Measurements from ENCODE around the gene TUBA1A.
A peak's percentile ranks its signal among the peaks of the same experiment; 100 is the strongest.
"Not testable (repeated sequence)": the region's sequence is repeated elsewhere in the genome, so short reads cannot be mapped to it uniquely, and the experiment has no call there.

Gene TUBA1A

DNA sequence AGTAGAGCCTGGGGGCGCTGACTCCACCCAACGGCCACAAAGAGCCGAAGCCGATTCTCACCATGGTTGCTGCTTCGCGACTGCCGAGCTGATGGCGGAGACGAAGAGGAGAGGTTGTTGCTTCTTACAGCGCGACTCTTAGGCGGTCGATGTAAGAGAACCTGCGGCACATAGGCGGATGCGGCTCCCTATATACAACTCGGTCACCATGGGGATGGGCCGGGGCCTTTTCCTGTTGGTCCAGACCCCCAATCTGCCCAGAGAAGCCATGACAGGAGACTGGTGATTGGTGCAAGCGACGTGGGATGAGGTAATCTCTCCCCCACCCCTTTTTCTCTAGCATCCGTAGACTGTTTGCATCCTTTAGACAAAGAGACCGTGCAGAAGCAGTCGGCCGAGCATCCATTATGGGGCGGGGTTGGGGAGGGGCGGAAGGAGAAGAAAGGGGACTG, at the start of gene TUBA1A:
TSS of gene TUBA1A (minus strand) at position 165 of the 452 bp plus-strand sequence. CDS start at position 64, 101 bp downstream.
- peak; percentile 99 for DNase-seq (ENCODE audit: low spot score)

DNA sequence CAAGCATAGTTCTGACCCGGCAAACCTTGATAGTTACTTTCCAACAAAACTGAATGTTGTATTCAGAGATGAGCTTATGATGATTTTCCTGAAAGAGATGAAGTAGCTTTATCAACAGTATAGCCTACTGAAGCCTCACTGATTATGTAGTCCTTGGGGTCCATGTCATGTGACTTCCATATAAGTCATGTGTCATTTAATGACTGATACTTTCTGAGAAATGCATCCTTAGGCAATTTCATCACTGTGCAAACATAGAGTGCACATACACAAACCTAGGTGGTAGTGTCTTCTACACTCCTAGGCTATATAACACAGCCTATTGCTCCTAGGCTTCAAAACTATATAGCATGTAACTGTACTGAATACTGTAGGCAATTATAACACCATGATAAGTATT, 47.5 kb upstream of the TUBA1A start:
- no peak for DNase-seq (ENCODE audit: low spot score)

DNA sequence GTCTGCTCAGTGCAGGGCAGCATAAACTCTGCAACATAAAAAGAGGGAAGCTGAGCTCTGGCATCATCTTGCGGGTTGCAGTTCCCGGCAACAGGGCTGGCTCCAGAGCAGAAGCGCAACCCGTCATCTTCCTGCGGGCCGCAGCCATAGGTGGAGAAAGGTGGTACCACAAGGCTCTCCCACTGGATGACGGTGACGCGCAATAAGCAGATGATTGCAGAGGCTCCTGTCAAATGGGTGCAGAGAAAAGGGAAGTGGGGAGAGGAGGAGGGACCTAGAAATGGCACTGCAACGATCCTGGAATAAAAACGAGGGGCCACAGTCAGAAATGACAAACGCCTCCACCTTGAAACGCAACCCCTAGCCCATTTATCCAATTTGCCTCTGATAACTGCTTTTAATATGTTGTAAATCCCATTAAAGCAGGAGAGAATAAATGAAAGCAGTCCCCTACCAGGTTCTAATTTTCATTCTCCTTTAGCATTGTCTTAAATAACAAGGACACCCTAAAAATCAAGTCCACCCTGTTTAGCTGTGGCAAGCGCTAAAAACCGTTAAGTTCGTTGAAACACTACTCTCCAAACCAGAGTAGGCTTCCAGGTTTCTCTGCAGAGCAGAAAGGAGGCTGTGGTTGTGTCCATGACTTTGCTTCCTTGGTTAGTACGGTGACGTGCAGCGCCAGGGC, 45.1 kb upstream of the TUBA1A start:
- DNase-seq (ENCODE audit: low spot score) = no peak

DNA sequence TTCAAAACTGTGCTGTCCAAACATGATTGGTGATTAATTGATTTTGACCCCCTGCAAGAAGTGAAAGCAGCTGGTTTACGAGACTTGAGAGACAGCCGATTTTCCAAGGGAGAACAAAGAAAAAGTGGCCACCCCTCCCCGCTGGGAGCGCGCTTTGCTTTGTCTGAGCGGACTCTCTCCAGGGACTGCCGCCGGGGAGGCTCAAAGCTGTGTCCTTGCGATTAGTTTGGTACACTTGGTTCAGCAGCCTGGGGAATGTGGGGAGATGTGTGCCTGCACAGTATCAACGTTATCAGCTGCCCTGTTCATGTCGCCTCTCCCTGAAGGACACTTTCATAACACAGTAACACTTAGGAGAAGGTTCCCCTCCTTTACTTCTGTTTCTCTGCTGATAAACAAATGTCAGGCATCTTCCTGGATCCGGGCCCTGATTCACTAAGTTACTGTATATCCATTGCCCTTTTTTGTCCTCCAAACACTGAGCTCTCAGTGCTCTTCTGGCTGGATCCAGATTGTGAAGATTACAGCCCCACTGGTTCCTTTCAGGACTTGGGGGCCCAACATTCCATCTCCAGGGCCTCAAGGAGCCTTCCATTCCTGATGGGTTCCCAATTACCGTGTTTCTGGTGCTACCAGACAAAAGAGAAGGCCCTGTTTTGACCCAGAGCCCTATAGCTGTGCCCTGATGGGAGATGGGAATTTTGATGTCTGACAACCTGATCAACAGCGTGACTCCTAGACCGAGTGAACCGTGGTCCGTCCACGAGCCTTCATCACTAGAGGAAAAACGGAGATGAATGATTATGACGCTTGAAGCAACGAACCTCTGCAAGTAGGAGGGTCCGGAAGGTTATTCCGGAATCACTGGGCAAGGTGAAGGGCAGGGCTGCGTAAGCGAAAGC, 44.3 kb upstream of the TUBA1A start:
- DNase-seq (ENCODE audit: low spot score) = peak; percentile 14

DNA sequence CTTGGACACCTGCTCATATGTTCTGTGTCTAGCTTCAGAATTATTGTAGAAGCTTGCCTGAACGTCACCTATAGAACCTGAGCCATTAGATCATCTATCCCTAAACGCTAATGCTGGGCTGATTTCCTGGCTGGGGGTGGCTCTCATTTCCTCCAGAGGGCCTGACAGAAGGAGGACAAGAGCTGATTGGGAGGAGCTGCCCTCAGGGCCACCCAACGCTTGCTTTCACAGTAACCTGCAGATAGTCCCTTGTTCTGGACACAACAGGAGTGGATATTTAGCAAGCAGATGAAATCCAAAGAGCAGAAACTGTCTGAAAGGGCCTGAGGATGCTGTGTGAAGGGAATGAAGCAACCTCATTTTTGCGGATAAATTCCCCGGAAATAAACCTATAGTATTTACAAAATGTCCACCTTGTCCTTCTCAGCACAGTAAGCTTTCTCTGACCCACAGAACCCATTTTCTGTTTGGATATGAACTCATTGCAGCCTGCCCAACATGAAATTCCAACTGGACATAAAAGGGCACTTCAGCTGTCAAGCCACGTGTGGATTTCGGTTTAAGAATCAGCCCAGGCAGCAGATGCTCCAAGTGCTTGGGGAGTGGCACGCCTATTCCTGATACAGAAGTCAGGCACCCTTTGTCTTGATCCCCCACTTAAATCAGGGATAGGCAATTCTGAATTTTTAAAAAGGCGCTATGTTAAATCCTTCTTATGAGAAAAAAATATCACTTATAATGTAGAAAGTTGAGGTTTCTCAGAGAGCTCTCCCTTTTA, 43.2 kb upstream of the TUBA1A start:
- no peak for DNase-seq (ENCODE audit: low spot score)

GRCh38 chr12:49230805-49231194, 41.9 kb upstream of the TUBA1A start:
- DNase-seq (ENCODE audit: low spot score) = no peak

GRCh38 chr12:49230176-49230804, 41.4 kb upstream of the TUBA1A start:
- DNase-seq (ENCODE audit: low spot score) = no peak

- DNase-seq (ENCODE audit: low spot score) = no peak
Measured at GRCh38 chr12:49228653-49229052, 39.8 kb upstream of the TUBA1A start.

- DNase-seq (ENCODE audit: low spot score) = no peak
Measured at GRCh38 chr12:49227713-49228112, 38.8 kb upstream of the TUBA1A start.

GRCh38 chr12:49225576-49226166, 36.8 kb upstream of the TUBA1A start:
- peak; percentile 45 for DNase-seq (ENCODE audit: low spot score)

GRCh38 chr12:49223590-49224369, 34.9 kb upstream of the TUBA1A start:
- no peak for DNase-seq (ENCODE audit: low spot score)

DNA sequence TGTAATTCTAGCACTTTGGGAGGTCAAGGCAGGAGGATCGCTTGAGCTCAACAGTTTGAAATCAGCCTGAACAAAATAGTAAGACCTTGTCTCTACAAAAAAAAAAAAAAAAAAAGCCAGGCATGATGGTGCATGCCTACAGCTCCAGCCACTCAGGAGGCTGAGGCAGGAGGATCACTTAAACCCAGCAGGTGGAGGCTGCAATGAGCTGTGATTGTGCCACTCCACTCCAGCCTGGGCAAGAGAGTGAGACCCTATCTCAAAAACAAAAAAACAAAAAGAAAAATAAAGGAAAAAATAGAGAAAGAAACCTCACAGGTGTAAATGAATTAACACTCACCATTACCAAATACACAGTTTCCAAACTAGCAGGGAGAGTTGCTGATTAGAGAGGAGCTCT, 34.2 kb upstream of the TUBA1A start:
- no peak for DNase-seq (ENCODE audit: low spot score)

GRCh38 chr12:49220972-49221371, 32.1 kb upstream of the TUBA1A start:
- no peak for DNase-seq (ENCODE audit: low spot score)

DNA sequence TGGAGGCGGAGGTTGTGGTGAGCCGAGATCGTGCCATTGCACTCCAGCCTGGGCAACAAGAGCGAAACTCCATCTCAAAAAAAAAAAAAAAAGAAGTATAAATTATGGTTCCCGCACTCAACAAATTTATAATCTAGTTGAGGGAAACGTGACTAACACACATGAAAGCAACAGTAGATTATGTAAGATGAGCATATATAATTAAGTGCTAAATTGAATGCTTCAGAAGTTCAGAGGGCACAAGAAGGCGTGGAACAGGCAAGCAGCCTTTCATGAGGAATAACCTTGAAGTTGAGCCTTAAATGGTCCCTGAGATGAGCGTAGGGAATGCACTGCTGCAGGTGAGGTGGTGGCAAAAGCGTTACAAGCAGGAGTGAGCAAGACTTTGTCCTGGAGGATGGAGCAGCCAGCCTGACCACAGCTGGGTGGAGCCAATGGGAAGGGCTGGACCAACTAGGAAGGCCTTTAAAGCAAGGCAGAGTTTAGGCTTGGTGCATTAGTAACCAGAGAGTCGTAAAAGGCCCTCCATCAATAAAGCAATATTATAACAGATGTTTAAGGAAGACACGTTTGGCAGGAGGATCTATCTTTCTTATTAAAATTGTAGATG, 30.6 kb upstream of the TUBA1A start:
- DNase-seq (ENCODE audit: low spot score) = no peak

DNA sequence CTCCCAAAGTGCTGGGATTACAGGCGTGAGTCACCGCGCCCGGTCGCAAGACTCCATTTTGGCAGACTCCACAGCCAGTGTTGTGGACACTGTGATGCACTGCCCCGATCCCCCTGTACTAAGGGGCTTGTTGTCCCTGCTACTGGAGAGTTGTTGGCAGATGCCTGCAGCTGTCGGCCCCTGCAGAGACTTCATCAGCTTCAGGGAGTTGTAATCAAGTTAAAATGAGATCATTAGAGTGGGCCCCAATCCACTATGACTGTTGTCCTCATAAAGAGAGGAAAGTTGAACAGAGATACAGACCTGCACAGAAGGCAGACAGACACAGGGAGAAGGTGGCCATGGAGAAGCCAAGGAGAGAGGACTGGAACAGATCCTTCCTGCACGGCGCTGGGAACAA, 23.7 kb upstream of the TUBA1A start:
- DNase-seq (ENCODE audit: low spot score) = no peak

- DNase-seq (ENCODE audit: low spot score) = not testable (repeated sequence)
Measured at GRCh38 chr12:49210703-49211102, 21.8 kb upstream of the TUBA1A start.

GRCh38 chr12:49208676-49209075, 19.8 kb upstream of the TUBA1A start:
- DNase-seq (ENCODE audit: low spot score) = no peak

DNA sequence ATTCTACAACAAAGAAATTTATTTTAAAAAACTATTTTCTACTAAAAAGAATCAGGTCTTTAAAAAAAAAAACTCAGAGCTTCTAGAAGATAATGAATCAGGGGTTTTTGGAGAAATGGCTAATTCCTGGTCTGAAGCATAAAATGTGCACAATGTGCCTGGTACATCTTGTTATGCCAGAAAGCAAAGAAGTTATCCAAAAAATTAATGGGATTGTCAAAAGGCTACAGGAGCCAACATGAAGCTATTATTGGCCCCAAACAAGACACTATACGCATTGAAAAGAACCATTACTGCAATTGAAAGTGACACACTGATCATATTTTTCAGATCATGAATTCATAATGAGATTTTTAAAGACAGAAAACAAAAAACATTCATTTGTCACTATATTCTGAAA, 19.3 kb upstream of the TUBA1A start:
- DNase-seq (ENCODE audit: low spot score) = no peak

GRCh38 chr12:49206389-49206788, 17.5 kb upstream of the TUBA1A start:
- no peak for DNase-seq (ENCODE audit: low spot score)

DNA sequence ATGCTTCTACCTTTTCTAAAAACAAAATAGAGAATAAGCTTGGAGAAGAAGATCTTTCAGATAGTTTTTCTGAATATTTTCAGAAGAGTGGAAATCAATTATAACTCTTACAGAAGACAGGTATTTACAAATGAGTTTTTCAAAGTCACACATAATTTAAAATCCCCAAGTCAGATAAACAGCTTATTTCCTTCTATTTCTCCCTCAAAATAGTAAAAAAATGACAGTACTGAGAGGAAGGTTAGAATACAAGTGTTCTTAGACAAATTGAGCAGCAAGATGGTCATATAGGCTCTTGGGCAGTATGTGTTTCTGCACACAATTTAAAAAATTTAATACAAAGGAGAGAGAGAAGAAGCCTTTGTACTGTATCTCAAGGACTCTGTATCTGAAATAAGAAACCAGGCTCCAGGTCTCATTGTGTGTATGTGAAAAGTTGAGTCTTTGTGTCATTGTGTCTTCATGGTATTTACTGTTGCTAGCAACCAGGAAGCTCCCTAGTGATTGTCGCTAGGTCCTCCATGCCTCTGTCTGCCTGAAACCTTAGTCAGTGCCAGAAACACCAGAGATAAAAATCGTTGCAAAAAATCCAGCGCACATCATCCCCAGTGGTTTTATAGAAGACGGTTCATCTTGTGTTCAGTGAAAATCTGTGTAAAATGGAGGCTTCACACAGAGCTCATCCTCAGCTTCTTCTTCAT, 12.9 kb upstream of the TUBA1A start:
- peak; percentile 76 for DNase-seq (ENCODE audit: low spot score)
